OCI-M1 (cell line): Measurements from ENCODE around the gene CUX1.
A peak's percentile ranks its signal among the peaks of the same experiment; 100 is the strongest.

Source experiments
- DNase-seq: peaks from one replicate; lab custom pipeline; 2025; lab: John Stamatoyannopoulos, UW

The CUX1 gene

DNA sequence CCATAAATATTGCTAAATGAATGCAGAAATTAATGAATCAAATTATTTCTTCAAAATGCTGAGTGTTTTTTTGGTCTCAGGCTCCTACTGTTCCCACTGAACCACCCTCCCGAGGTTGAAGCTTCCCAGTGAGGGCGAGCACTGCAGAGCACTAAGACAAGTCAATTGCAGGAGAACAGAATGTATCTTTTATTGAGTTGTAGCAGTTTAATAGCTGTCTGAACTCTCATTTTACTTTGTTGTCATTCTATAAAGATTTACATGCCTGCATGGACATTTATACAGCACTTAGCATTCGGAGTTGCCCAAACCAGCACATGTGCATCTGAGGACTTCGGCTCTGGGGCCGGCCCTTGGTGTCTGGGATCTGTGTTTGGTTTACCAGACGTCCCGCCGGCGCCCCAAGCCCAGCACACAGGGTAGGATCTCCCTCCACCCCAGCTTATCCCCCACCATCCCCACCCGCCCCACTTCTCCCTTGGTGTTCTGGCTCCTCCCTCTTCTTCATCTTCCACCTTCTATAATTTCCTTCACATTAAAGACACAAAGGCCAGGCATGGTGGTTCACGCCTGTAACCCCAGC is 258.2 kb downstream of the CUX1 start:
- no peak for DNase-seq

DNA sequence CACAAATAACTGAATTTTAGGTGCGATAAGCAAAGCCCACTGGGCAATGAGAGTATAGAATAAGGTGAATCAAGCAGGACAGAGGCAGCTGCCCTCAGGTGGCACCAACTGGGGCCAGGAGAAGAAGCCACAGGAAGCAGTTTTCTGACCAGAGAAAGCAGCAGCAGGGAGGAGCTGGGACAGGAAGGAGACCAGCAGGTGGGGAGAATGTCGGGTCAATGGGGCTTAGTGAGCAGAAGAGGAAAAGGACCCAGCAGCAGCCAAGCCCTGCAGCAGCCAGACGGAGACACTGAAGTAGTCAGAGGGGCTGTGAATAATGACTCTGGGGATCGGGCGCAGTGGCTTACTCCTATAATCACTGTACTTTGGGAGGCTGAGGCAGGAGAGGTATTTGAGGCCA is 259.7 kb downstream of the CUX1 start:
- no peak for DNase-seq

DNA sequence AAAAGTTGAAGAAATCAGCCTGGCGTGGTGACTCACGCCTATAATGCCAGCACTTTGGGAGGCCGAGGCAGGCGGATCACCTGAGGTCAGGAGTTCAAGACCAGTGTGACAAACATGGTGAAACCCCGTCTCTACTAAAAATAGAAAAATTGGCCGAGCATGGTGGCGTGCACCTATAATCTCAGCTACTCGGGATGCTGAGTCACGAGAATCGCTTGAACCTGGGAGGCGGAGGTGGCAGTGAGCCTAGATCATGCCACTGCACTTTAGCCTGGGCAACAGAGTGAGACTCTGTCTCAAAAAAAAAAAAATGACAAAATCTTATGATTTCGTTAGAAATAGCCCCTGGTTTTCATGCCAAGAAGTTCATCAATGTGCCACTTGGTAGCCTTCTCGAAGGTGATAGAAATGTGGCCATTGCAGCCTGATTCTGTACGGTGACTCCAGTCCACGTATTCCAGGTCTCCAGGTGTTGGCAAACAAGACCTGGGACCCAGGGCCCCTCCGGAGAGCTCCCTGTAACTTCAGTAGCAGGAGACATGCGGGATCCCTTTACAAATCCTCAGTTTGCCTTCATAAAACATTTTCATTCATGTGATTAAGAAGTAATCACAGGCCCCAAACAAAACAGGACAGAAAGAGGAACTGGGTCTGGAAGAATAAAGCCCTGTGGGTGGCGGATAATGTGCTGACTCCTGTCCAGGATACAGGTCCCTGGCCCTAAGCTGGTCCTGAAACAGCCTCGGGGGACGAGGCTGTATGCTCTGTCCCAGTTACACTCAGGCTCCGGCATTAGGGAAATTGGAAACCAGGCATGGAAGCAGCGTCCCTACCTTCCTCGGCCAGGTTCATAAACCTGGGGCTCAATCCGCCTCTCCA is 262.0 kb downstream of the CUX1 start:
- DNase-seq: peak; percentile 25

DNA sequence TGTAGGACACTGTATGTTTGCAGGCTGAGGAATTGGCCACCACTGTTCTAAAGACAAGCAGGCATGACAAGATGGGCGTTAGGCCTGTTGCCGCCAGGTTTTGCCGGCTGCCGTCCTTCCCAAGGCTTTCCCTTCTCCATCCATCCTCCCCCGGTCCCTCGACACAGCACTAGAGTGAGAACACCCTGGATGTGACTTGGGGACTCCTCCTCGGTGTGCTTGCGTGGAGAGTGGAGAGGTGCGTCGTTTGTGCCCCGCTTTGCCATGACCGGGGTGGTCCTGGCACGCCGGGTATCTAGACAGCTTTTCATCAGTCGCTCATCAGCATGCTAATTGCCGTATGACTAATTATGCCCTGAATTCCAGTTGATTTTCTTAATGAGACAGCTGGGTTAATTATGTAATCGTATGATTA is 262.6 kb downstream of the CUX1 start:
- no peak for DNase-seq

DNA sequence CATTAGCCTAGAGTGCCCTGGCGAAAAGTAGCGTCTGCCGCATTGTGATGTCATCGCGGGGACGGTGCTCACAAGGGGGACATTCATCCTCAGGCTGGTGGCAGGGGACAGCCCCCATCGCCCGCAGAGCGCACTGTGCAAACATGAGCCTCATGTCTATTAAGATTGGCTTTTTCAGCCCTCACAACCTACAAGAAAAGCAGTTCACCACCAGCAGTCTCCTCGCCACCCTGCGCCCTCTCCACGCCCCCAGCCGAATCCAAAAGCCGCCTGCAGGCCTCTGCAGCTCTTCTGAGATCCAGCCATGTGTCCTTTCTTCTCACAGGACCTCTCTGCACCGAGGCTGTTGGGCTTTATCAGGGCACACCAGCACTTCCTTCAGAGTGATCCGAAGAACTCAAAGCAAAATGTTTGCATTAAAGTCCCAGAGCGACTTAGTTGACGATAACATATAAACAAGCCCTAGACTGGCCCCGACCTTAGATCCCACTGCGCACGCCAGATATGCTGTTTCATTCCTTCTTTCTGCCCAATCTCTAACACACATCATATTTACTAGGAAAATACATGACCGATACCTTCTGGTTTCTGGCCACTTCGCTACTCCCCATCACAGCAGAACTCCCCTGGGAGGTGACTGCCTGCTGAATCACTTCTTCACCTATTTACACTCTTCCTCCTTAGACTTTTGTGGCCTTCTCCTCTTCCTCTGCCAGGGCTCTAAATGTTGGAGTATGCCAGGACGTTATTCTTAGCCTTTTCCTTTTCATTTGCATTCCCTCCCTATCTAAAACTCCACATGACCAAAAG is 263.2 kb downstream of the CUX1 start:
- DNase-seq: peak; percentile 91

DNA sequence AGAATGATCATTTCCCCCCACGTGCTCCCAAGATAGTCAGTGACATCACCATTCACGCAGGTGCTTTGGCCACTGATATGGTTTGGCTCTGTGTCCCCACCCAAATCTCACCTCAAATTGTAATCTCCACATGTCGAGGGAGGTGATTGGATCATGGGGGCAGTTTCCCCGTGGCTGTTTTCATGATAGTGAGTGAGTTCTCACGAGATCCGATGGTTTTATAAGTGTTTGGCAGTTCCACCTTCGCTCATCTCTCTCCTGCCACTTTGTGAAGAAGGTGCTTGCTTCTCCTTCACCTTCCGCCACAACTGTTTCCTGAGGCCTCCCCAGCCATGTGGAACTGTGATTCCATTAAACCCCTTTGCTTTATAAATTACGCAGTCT is 263.8 kb downstream of the CUX1 start:
- no peak for DNase-seq

DNA sequence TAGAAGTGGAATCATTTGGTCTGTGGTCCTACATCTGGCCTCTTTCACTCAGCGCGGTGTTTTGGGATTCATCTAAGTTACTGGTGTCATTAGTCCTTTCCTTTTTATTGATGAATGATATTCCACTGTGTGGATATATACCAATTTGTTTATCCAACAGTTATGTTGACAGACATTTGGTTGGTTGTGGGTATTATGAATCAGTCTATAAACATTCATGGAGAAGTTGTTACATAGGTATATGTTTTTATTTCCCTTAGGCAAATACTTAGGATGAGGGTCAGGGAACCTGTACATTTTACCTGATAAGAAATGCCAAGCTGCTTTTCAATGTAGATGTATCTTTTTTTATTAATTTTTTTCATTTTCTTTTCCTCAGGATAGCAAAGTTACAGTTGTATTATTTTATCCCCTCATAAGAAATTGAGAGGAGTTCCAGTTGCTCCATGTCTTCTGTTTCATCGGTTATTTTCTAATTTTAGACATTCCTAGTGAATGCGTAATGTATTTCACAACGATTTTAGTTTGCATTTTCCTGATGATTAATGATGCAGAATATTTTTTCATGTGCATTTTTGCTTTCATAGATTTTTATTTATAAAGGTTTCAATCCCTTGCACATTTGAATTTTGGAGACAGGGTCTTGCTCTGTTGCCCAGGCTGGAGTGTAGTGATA is 265.4 kb downstream of the CUX1 start:
- no peak for DNase-seq

DNA sequence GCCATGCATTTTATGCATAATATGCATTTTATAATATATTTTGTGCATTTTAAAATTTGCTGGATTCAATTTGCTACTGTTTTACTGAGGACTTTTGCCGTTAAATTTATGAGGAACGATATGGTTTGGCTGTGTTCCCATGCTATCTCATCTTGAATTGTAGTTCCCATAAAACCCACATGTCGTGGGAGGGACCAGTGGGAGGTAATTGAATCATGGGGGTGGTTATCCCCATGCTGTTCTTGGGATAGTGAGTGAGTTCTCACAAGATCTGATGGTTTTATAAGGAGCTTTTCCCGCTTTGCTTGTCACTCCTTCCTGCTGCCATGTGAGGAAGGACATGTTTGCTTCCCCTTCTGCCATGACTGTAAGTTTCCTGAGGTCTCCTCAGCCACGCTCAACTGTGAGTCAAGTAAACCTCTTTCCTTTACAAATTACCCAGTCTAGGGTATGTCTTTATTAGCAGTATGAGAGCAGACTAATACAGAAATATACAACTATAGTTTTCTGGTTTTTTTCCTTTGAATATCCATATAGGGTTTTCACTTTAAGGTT is 267.9 kb downstream of the CUX1 start:
- DNase-seq: peak; percentile 74

DNA sequence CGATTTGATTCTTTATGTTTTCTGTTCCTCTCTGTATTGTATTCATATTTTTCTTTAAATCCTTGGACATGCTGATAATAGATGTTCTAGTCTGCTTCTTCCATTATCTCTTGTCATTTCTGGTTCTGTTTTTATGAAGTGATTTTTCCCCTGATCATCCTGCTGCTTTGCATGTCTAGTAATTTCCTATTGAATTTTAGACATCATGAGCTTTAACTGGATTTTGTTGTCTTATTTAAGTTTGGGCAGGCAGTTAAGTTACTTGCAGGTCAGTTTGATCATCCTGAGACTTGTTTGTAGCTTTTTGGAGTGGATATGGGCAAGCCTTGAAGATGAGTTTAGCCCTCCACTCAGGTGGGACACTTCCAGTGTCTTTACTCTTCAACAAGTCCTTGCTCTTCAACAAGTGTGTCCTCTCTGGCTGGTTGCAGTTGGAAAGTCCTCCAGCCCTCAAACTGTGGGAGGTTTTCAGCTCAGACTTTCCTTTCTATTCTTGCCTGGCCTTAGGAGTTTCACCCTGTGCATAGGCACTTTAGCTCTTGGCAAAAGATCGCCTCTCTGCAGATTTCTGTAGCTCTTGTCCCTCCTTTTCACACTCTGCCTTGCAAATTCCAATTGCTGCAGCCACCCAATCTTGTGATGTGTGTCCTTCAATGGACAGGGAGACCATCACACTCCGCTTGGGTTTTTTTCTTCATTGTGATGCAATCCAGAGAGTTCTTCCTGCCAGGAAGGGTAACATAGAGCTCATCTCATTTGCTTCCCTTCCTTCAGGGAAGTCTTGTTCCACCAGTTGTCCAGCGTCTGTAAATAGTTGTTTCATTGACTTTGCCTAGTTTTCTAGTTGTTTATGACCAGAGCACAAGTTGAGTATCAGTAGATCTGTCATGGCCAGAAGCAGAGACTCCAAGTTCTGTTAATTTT is 272.0 kb downstream of the CUX1 start:
- DNase-seq: no peak

DNA sequence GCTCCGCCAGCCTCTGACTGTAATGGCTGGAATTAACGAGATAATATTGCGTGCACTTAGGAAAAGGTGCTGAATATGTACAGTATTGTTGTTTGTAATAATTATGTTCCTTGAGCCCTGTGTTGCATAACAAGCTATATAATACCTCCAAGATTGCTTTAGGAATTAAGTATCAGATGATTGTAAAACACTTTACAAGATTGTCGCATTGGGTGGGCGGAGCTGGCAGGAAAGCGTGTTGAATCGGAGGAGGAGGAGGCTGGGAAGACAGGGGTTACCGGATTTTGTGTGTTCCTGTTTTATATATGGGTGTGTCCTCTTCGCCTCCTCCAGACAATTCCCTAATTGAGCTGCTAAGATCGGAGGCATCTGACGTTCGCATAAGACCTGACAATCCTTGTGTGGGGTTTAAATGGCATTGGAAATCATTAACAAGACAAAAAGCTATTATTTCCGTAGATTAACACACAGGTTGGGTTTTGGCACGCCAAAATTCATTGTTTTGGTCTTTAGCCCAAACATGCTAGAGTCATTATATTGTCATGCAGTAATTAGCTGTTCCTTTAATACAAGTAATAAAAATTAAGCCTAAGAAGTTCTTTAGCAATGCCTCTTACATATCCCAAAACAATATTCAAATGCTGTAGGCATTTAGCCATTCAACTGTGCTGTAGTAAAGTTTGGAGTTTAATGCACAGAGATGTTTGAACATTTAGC is 276.3 kb downstream of the CUX1 start:
- no peak for DNase-seq

DNA sequence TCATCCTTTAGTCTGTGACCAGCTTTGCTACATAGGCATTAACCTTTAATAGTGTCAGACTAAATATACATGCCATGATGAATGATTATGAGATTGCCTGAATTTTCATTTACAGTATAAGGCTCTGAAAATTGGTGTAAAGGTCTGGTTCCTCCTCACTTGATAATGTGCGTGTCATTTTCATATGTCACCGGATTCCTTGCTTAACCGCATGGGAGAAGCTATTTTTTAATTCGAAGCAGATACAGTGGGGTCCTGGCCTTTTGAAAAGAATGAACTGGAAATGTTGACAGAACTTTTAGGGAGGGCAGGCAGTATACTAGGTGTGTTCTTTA is 276.9 kb downstream of the CUX1 start:
- no peak for DNase-seq

DNA sequence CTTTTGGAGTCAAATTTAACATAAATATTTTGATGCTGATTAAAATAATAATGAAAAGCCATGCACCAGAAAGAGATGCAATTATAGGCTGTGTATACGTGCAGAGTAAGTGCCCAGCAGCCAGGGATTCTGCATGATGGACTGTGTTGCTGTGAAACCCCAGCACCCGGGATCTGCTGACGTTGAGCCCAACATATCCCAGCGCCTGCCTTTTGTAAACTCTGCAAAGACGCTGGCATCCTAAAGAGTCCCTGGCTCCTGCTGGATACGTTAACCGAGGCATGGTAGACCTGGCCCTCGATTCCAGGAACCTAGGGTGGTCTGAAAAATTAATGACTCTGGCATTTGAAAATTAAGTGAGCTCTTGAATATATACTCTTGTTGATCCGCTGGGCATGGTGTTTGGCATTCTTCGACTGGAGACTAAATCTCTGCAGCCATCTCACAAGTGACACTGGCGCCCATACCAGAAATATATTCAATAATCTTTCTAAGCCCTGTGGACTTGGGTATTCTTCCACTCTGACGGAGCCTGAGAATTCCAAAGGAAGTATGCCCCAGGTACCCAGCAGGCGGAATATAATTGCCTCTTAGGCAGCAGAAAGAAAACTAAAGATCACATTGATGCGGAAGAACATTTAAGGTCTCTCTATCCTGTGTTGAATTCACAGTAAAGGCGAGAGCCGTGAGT is 278.0 kb downstream of the CUX1 start:
- no peak for DNase-seq

DNA sequence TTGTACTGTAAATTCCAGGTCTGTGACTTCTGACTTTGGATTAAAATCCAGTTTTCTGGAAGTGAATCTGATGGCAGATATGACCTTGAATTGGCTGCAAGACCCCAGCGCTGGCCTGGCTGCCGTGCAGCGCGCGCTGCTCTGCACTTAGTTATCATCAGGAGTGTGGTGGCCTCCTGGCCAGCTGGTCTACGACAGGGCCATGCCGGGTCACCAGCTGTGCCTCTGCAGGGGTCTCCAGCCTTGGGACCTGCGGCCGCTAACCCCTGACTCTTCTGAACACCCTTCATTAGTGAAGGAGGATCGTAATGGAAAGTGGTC is 278.5 kb downstream of the CUX1 start:
- no peak for DNase-seq

DNA sequence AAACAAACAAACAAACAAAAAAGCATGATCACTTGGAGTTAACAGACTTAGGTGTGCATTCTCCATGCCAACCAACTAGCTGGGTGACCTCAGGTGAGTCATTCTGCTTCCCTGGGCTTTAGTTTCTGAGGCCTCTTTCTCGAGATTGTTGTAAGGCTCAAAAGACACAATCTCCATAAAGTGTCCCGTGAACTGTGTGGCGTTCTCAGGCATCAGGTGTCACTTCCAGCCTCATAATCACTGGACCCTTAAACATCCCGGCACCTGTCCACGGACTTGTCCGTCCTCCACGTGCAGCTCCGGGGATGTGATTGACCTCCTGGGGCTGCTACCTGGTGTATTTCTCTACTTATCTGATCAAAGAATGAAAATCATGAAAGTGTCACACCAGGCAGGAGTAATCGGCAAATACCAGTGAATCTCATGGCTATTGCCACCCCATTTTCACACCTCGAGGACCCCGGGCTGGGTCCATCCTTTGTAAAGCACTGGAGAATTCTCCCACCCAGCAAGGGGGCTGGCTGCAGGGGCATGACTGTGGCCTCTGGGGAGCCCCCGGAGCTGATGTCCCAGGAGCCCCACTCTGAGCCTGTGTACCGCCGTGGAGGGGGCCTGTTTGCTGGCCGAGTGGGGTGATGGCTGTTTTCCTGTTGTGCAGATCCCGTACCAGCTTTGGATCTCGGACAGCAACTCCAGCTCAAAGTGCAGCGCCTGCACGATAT is 279.4 kb downstream of the CUX1 start:
- DNase-seq: no peak

DNA sequence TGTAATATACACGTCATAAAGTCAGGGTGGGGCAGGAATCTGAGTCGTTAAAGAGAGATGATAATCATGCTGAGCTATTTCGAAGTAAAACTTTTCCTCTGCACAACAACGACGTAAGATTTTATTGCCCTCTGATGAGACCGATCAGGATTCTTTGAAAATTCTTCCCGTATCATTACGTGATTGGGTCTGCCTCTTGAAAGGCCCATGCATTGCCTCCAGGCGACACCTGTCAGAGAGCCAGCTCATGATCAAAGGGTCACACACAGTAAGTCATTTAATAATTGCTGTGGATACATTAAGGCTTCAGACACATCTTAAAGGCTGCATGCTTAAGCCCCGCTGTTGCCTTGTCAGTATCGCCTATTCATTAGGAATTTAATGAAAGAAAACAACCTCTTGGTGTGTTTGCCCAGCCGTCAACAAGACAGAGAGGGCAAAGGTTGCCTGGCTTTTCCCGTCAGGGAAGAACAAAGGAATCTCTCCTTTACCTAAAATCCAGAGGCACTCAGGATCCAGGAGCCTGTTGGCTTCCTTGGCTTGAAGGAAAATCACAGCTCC is 280.3 kb downstream of the CUX1 start:
- no peak for DNase-seq

DNA sequence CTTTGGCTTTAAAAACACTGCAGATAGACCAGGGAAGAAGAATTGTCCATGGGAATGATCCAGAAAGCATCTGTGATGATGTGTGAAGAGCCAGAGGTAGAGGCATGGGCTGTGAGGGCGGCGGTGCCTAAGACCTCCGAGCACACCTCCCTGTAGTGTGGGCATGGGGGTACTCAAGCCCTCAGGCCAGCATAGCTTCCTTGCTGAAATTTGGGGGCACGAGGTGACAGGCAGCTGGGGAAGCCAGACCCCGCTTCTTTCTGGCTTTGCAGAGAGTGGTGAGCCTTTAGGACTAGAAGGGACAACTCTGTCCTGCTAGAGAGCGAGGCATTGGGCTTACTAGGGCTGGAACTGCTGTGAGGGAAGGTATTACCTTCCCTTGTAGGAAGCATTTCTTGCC is 281.6 kb downstream of the CUX1 start:
- DNase-seq: no peak

DNA sequence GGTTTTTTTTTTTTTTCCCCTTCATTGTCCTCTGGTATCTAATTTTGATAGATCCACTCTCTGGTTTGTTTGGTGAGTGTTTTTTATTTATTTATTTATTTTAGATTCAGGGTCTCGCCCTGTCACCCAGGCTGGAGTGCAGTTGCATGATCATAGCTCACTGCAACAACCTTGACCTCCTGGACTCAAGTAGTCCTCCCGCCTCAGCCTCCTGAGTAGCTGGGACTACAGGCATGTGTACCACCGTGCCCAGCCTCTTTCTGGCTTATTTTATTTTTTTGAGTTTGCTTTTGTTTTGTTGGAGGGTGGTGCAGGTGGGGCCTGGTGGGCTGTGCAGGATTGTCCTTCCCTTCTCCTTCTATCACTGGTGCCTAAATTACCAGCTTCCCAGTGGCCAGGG is 282.0 kb downstream of the CUX1 start:
- DNase-seq: no peak

DNA sequence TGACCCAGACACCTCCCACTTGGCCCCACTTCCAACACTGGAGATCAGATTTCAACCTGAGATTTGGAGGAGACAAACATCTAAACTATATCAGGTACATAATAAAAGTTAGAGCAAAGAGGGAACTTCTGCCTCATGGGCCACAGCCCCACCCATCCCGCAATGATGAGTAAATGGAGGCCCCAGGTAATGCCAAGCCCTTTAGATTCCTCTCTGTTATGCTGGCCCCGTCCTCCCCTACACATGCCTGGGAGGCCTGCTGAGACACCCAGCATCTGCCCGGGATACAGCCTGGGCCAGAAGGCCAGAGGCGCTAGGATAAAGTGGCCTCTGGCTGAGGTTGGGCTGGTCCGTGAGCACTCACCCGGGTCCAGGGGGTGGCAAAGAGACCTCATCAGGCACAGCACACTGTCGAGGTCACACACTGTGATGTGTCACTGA is 283.7 kb downstream of the CUX1 start:
- no peak for DNase-seq

DNA sequence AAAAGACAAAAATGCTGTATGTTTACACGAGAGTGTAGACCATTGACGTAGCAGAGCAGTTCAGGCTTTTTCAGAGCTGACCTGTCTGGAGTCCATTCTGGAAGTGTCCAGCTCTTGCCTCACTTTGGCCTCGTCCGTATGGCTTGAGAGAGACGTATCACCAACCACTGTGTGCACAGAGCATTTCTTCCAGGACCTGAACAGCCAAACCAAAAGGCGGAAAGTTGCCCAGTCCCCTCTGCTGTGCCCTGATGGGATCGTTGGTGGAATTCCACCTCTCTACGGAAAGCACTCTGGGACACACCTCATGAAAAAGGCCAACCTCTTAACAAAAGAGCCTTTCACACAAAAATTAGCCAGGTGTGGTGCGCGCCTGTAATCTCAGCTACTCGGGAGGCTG is 284.5 kb downstream of the CUX1 start:
- DNase-seq: no peak
